ENCODE data around the gene MFNG.

MFNG gene

GRCh38 chr22:37425369-37425768 is 60.8 kb downstream of the MFNG start:
- no peak for DNase-seq (ENCODE audit: low read depth)

- DNase-seq (ENCODE audit: low read depth), result no peak
Measured at GRCh38 chr22:37423283-37423682, 62.9 kb downstream of the MFNG start.

GRCh38 chr22:37421468-37421877 is 64.7 kb downstream of the MFNG start:
- no peak for DNase-seq (ENCODE audit: low read depth)

- DNase-seq (ENCODE audit: low read depth), result no peak
Measured at GRCh38 chr22:37420686-37421467, 65.3 kb downstream of the MFNG start.

- no peak for DNase-seq (ENCODE audit: low read depth)
Measured at GRCh38 chr22:37419969-37420685, 66.1 kb downstream of the MFNG start.

GRCh38 chr22:37419370-37419968 is 66.7 kb downstream of the MFNG start:
- no peak for DNase-seq (ENCODE audit: low read depth)

Measured in non-pigmented ciliary epithelial cell (primary cell).